Mesodermal cell (in vitro differentiated cells): ENCODE results near the gene HOXC4.

Experiments used
- H3K27ac ChIP-seq: 2 replicates; pipeline ENCODE4 v1.7.0; 2013; ENCODE audit warnings: mild to moderate bottlenecking, low read depth, low read length, moderate library complexity; ENCODE audit not compliant: severe bottlenecking
- H3K36me3 ChIP-seq: 2 replicates; pipeline ENCODE4 v1.7.1; 2013; ENCODE audit warnings: mild to moderate bottlenecking, low read length, moderate library complexity; ENCODE audit not compliant: control insufficient read depth, insufficient read depth
- H3K4me1 ChIP-seq: one replicate; pipeline ENCODE4 v1.7.1; 2013; ENCODE audit warnings: mild to moderate bottlenecking, low read length; ENCODE audit not compliant: insufficient read depth, control insufficient read depth, poor library complexity, severe bottlenecking
- H3K4me3 ChIP-seq: 2 replicates; pipeline ENCODE4 v1.7.0; 2013; ENCODE audit warnings: low read length, control low read depth, mild to moderate bottlenecking; ENCODE audit not compliant: insufficient read depth, poor library complexity, severe bottlenecking; ENCODE audit errors: extremely low read depth
- H3K9me3 ChIP-seq: 2 replicates; pipeline ENCODE4 v1.7.1; 2013; ENCODE audit warnings: mild to moderate bottlenecking, low read length, moderate library complexity; ENCODE audit not compliant: control insufficient read depth
- whole genome bisulfite sequencing, 2 experiments: methylation state at CpG; one replicate each; pipeline ENCODE4 v1.1.5; 2013; ENCODE audit warnings: missing lambda C conversion rate in 2 of 2; ENCODE audit not compliant: insufficient coverage in 2 of 2; 5-methylcytosine and 5-hydroxymethylcytosine counted together

Gene HOXC4

GRCh38 chr12:54017027-54017788 lies 36.4 kb upstream of the HOXC4 start:
- 2 to 4% methylated on average over 15 to 17 of the region's 24 CpGs for WGBS, 2 experiments
- Histone ChIP-seq H3K36me3 (no peaks in the 10 kb centered on the region), H3K4me1 (peaks cover 18% of the 10 kb centered on the region), H3K4me3 (peak overlapping the region; percentile 37), H3K9me3 (no peaks in the 10 kb centered on the region), H3K27ac (no peak overlapping the region)

- peak overlapping the region; percentile 37 for H3K4me3 ChIP-seq
- 3% methylated on average over 8 to 18 of the region's 34 CpGs for WGBS, 2 experiments
- H3K36me3 ChIP-seq, result no peaks in the 10 kb centered on the region
- H3K27ac ChIP-seq, result peak overlapping the region; percentile 66
- H3K4me1 ChIP-seq, result peaks cover 14% of the 10 kb centered on the region
- no peaks in the 10 kb centered on the region for H3K9me3 ChIP-seq
Observed at GRCh38 chr12:54017878-54018467, 35.7 kb upstream of the HOXC4 start.

- Histone ChIP-seq H3K4me1 (peaks cover 9% of the 10 kb centered on the region), H3K9me3 (no peaks in the 10 kb centered on the region), H3K4me3 (peak overlapping the region; percentile 37), H3K36me3 (no peaks in the 10 kb centered on the region), H3K27ac (peak overlapping the region; percentile 66)
- 5 to 9% methylated on average over 8 to 10 of the region's 29 CpGs for WGBS, 2 experiments
Observed at GRCh38 chr12:54018468-54018984, 35.1 kb upstream of the HOXC4 start.

GRCh38 chr12:54019091-54019811 lies 34.4 kb upstream of the HOXC4 start:
- 3 to 6% methylated on average over 22 to 29 of the region's 43 CpGs for WGBS, 2 experiments

GRCh38 chr12:54019924-54020590 lies 33.6 kb upstream of the HOXC4 start:
- WGBS, 2 experiments, result 4 to 7% methylated on average over 7 of the region's 10 CpGs
- Histone ChIP-seq H3K36me3 (no peaks in the 10 kb centered on the region), H3K9me3 (no peaks in the 10 kb centered on the region), H3K27ac (peak overlapping the region; percentile 84), H3K4me3 (peak overlapping the region; percentile 36), H3K4me1 (peaks cover 9% of the 10 kb centered on the region)

More at GRCh38 chr12:54019091-54019811, 34.4 kb upstream of the HOXC4 start:
- Histone ChIP-seq H3K27ac (peak overlapping the region; percentile 84), H3K36me3 (no peaks in the 10 kb centered on the region), H3K4me3 (peak overlapping the region; percentile 37), H3K9me3 (no peaks in the 10 kb centered on the region), H3K4me1 (peaks cover 9% of the 10 kb centered on the region)

- Histone ChIP-seq H3K36me3 (no peaks in the 10 kb centered on the region), H3K4me1 (peaks cover 9% of the 10 kb centered on the region), H3K9me3 (no peaks in the 10 kb centered on the region), H3K27ac (peak overlapping the region; percentile 41), H3K4me3 (peak overlapping the region; percentile 36)
- 15 to 29% methylated on average over 18 to 21 of the region's 23 CpGs for WGBS, 2 experiments
Observed at GRCh38 chr12:54020591-54021405, 32.8 kb upstream of the HOXC4 start.

GRCh38 chr12:54021432-54022013 lies 32.1 kb upstream of the HOXC4 start:
- Histone ChIP-seq H3K4me3 (peak overlapping the region; percentile 8), H3K9me3 (no peaks in the 10 kb centered on the region), H3K36me3 (no peaks in the 10 kb centered on the region), H3K4me1 (peaks cover 9% of the 10 kb centered on the region), H3K27ac (peak overlapping the region; percentile 41)
- WGBS, 2 experiments, result 12 to 17% methylated on average over 4 of the region's 16 CpGs

GRCh38 chr12:54022960-54023884 lies 30.4 kb upstream of the HOXC4 start:
- WGBS, 2 experiments, result 11 to 19% methylated on average over 4 of the region's 8 CpGs
- Histone ChIP-seq H3K36me3 (no peaks in the 10 kb centered on the region), H3K9me3 (no peaks in the 10 kb centered on the region), H3K4me3 (no peak overlapping the region), H3K27ac (no peak overlapping the region), H3K4me1 (peaks cover 7% of the 10 kb centered on the region)

- peaks cover 3% of the 10 kb centered on the region for H3K4me1 ChIP-seq
- WGBS, 2 experiments, result 1 to 6% methylated on average over 10 to 15 of the region's 17 CpGs
- H3K27ac ChIP-seq, result no peak overlapping the region
- no peak overlapping the region for H3K4me3 ChIP-seq
- H3K9me3 ChIP-seq, result no peaks in the 10 kb centered on the region
- no peaks in the 10 kb centered on the region for H3K36me3 ChIP-seq
Observed at GRCh38 chr12:54024127-54024526, 29.5 kb upstream of the HOXC4 start.
